ENCODE data around the gene GAS7.

Gene GAS7

DNA sequence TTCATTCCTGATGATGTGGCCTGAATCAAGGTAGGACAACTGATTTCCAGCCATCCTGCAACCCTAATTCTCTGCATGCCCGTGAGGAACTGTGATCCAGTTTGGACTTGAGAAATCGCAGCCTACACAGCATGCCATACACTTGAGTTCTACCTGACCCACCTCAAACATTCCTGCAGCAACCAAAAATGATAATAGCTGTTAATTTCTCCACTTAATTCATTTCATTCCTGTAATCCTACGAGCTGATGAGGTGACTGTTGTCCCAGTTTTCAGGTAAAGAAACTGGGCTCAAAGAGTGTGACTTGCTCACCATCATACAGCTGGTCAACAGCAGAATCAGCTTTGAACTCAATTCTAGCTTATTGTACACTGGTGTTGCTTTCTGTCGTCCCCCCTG is 2.2 kb upstream of the GAS7 start:
- Histone ChIP-seq H2AFZ (ENCODE audit: low read depth) (no peak overlapping the region), H3K4me1 (ENCODE audit: low read depth, poor library complexity, severe bottlenecking) (no peaks in the 10 kb centered on the region), H3K27ac (no peak overlapping the region), H3K4me2 (no peak overlapping the region), H4K20me1 (ENCODE audit: insufficient read depth) (no peaks in the 10 kb centered on the region), H3K4me3 (IDR thresholded peaks at IDR 0.05; ENCODE audit: insufficient read depth, low read depth, low read length) (no peak overlapping the region), H3K79me2 (ENCODE audit: insufficient read depth, low read depth) (no peaks in the 10 kb centered on the region), H3K9ac (no peak overlapping the region), H3K27me3 (ENCODE audit: insufficient read depth, low read depth) (no peaks in the 10 kb centered on the region), H3K36me3 (ENCODE audit: insufficient read depth) (no peaks in the 10 kb centered on the region)
- TF ChIP-seq, protein P1, sequence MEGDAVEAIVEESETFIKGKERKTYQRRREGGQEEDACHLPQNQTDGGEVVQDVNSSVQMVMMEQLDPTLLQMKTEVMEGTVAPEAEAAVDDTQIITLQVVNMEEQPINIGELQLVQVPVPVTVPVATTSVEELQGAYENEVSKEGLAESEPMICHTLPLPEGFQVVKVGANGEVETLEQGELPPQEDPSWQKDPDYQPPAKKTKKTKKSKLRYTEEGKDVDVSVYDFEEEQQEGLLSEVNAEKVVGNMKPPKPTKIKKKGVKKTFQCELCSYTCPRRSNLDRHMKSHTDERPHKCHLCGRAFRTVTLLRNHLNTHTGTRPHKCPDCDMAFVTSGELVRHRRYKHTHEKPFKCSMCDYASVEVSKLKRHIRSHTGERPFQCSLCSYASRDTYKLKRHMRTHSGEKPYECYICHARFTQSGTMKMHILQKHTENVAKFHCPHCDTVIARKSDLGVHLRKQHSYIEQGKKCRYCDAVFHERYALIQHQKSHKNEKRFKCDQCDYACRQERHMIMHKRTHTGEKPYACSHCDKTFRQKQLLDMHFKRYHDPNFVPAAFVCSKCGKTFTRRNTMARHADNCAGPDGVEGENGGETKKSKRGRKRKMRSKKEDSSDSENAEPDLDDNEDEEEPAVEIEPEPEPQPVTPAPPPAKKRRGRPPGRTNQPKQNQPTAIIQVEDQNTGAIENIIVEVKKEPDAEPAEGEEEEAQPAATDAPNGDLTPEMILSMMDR (conservative IDR thresholded peaks at IDR 0.05; ENCODE audit: low read depth, low read length) = no peak

DNA sequence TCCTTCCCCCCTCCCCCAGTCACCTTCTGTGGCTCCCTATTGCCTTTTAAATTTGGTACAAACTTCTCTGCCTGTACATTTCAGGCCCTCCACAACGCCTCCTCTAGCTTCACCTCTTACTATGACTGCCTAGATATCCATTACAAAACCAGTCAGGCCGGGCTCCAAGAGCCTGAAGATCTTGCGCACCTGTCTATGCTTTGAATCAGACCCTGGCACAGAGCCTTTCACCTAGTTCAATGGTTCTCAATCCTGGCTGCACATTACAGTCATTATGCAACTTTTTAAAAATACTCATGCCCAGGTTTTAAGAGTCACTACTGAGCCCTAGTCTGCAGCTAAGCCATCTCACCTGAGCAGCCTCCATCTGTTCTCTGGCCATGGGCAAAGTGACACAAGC is 1.6 kb upstream of the GAS7 start:
- no peaks in the 10 kb centered on the region for H3K27me3 ChIP-seq (ENCODE audit: insufficient read depth, low read depth)
- H3K9ac ChIP-seq = no peak overlapping the region
- H2AFZ ChIP-seq (ENCODE audit: low read depth) = no peak overlapping the region
- H3K4me2 ChIP-seq = no peak overlapping the region
- H3K4me1 ChIP-seq (ENCODE audit: low read depth, poor library complexity, severe bottlenecking) = no peaks in the 10 kb centered on the region
- H3K4me3 ChIP-seq (IDR thresholded peaks at IDR 0.05; ENCODE audit: insufficient read depth, low read depth, low read length) = no peak overlapping the region
- H4K20me1 ChIP-seq (ENCODE audit: insufficient read depth) = no peaks in the 10 kb centered on the region
- H3K79me2 ChIP-seq (ENCODE audit: insufficient read depth, low read depth) = no peaks in the 10 kb centered on the region
- H3K36me3 ChIP-seq (ENCODE audit: insufficient read depth) = no peaks in the 10 kb centered on the region
- TF ChIP-seq, protein P1 (conservative IDR thresholded peaks at IDR 0.05; ENCODE audit: low read depth, low read length) = no peak
- H3K27ac ChIP-seq = no peak overlapping the region

DNA sequence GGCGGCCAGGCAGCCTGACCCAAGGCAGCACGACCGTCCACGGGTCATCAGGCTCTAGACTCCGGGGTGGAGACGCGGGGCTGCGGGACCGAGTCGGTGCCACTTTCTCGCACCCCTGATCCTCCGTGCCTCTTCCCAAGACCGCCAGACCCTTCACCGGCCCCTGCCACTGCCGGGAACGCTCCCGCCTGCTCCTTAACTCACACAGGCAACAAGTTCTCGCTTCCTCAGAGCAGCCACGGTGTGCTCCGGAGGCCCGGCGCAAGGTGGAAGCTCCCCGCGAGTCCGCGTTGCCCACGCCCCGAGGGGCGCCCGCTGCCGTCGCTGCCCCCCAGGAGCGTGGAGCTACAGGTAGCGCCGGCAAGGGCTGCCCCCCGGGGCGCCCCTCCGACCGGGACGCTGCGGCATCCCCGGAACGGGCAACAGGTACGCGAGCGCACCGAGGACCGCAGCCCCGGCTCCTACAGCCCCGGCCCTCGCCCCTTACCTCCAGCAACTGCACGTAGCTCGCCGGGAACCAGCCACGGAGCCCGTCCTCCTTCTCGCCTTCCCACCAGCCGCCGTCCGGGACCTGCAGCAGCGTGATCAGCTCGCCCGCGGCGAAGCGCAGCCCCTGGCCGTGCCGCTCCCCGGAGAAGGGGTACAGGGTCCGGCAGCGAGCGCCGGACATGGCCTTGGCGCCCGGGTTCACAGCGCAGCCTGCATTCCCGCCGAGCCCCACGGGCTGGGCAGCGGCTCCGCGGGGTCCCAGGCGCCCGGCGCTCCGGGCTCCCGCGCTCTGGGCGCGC is 491 bp downstream of the GAS7 start:
- Histone ChIP-seq H3K4me1 (ENCODE audit: low read depth, poor library complexity, severe bottlenecking) (no peaks in the 10 kb centered on the region), H3K27me3 (ENCODE audit: insufficient read depth, low read depth) (no peaks in the 10 kb centered on the region), H3K79me2 (ENCODE audit: insufficient read depth, low read depth) (no peaks in the 10 kb centered on the region), H3K4me3 (IDR thresholded peaks at IDR 0.05; ENCODE audit: insufficient read depth, low read depth, low read length) (no peak overlapping the region), H4K20me1 (ENCODE audit: insufficient read depth) (no peaks in the 10 kb centered on the region), H3K36me3 (ENCODE audit: insufficient read depth) (no peaks in the 10 kb centered on the region), H3K4me2 (no peak overlapping the region), H3K27ac (no peak overlapping the region), H2AFZ (ENCODE audit: low read depth) (no peak overlapping the region), H3K9ac (no peak overlapping the region)
- TF ChIP-seq, protein P1 (conservative IDR thresholded peaks at IDR 0.05; ENCODE audit: low read depth, low read length) = no peak

DNA sequence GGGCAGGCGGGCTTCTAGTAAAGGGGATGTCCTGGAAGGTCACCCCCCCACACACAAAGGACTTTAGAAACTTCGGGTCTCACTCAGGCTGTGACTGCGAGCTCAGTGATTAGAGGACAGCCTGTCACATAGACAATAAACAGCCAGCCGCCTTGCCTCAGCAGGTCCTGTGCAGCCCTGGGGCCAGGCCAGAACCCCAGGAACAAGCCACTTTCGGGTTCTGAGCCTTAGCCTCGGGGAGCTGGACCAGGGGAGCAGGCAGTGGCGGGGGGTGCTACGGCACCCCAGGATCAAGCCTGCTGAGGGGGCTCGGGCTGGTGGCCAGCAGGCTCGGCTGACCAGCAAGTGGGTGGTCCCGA is 1.1 kb downstream of the GAS7 start:
- H3K79me2 ChIP-seq (ENCODE audit: insufficient read depth, low read depth) = no peaks in the 10 kb centered on the region
- H4K20me1 ChIP-seq (ENCODE audit: insufficient read depth) = no peaks in the 10 kb centered on the region
- no peaks in the 10 kb centered on the region for H3K27me3 ChIP-seq (ENCODE audit: insufficient read depth, low read depth)
- H3K4me2 ChIP-seq = no peak overlapping the region
- no peak overlapping the region for H3K9ac ChIP-seq
- no peaks in the 10 kb centered on the region for H3K4me1 ChIP-seq (ENCODE audit: low read depth, poor library complexity, severe bottlenecking)
- no peaks in the 10 kb centered on the region for H3K36me3 ChIP-seq (ENCODE audit: insufficient read depth)
- TF ChIP-seq, protein P1 (conservative IDR thresholded peaks at IDR 0.05; ENCODE audit: low read depth, low read length) = no peak
- H3K4me3 ChIP-seq (IDR thresholded peaks at IDR 0.05; ENCODE audit: insufficient read depth, low read depth, low read length) = no peak overlapping the region
- H2AFZ ChIP-seq (ENCODE audit: low read depth) = no peak overlapping the region
- H3K27ac ChIP-seq = no peak overlapping the region

Data from KMS-11 (cell line).